Smooth muscle cell (in vitro differentiated cells): ENCODE results near the gene LAMA5. TPM values are rescaled to one million over a fixed set of nuclear protein-coding genes. Genes with fewer than 3 reads are reported as not detected.

Experiments used
- DNase-seq: peaks from one replicate; lab custom pipeline; 2025; ENCODE audit not compliant: unreplicated experiment; lab: John Stamatoyannopoulos, UW
- H2AFZ ChIP-seq: fragments of 200-600 bp; sonication (generic); 2 replicates; pipeline ENCODE4 v1.6.0; 2016; ENCODE audit warnings: antibody characterized with exemption, low read depth, mild to moderate bottlenecking
- H3F3A ChIP-seq: fragments of 200-600 bp; sonication (generic); 2 replicates; pipeline ENCODE4 v1.6.0; 2017; ENCODE audit warnings: antibody characterized with exemption, low read depth
- H3K27ac ChIP-seq: fragments of 200-600 bp; sonication (generic); 2 replicates; pipeline ENCODE4 v1.5.1; 2016; ENCODE audit warnings: low read depth, mild to moderate bottlenecking
- H3K27me3 ChIP-seq: fragments of 200-600 bp; sonication (generic); 2 replicates; pipeline ENCODE4 v1.6.1; 2016; ENCODE audit warnings: low read depth, mild to moderate bottlenecking
- H3K36me3 ChIP-seq: fragments of 200-600 bp; sonication (generic); 2 replicates; pipeline ENCODE4 v1.5.1; 2016; ENCODE audit warnings: low read depth
- H3K4me1 ChIP-seq: fragments of 200-600 bp; sonication (generic); 2 replicates; pipeline ENCODE4 v1.5.1; 2016; ENCODE audit warnings: low read depth
- H3K4me2 ChIP-seq: fragments of 200-600 bp; sonication (generic); 2 replicates; pipeline ENCODE4 v1.6.0; 2016; ENCODE audit warnings: mild to moderate bottlenecking
- H3K4me3 ChIP-seq: fragments of 200-600 bp; sonication (generic); 2 replicates; pipeline ENCODE4 v1.5.1; 2016; ENCODE audit warnings: mild to moderate bottlenecking
- H3K79me2 ChIP-seq: fragments of 200-600 bp; sonication (generic); 2 replicates; pipeline ENCODE4 v1.6.0; 2016; ENCODE audit warnings: low read depth, mild to moderate bottlenecking
- H3K9ac ChIP-seq: fragments of 200-600 bp; sonication (generic); 2 replicates; pipeline ENCODE4 v1.6.0; 2016; ENCODE audit warnings: low read depth
- H3K9me3 ChIP-seq: fragments of 200-600 bp; sonication (generic); replicated peaks from 2 replicates; pipeline ENCODE4 v1.5.1; 2016; ENCODE audit warnings: low read depth
- H4K20me1 ChIP-seq: fragments of 200-600 bp; sonication (generic); 2 replicates; pipeline ENCODE4 v1.6.0; 2016; ENCODE audit warnings: low read depth
- WGBS: methylation state at CpG from one replicate; pipeline ENCODE4 v1.1.7; 2016; ENCODE audit warnings: low lambda C conversion rate; 5-methylcytosine and 5-hydroxymethylcytosine counted together
- polyA plus RNA-seq: library from polyadenylated mRNA; unstranded; fragments of >200 nt; fragmentation: Nextera tagmentation; extraction: Ambion mirVana; gene quantifications from 2 replicates; pipeline ENCODE4 v1.2.1, GENCODE V29; 2016
- total RNA-seq: library from RNA; depleted of rRNA; stranded (reverse); fragments of >200 nt; gene quantifications from 2 replicates; pipeline ENCODE4 v1.2.3, GENCODE V29; 2014
- TF ChIP-seq, protein P1 (sequence below): fragments of 200-600 bp; sonication (generic); IDR thresholded peaks from 2 replicates; pipeline ENCODE4 v1.5.1; 2017; ENCODE audit warnings: borderline replicate concordance, mild to moderate bottlenecking, antibody characterized with exemption; ENCODE audit not compliant: insufficient read depth, poor library complexity, severe bottlenecking

Gene LAMA5
- total and polyA plus RNA-seq, 2 experiments from 2014 or later, result 27.5 to 27.6 TPM

DNA sequence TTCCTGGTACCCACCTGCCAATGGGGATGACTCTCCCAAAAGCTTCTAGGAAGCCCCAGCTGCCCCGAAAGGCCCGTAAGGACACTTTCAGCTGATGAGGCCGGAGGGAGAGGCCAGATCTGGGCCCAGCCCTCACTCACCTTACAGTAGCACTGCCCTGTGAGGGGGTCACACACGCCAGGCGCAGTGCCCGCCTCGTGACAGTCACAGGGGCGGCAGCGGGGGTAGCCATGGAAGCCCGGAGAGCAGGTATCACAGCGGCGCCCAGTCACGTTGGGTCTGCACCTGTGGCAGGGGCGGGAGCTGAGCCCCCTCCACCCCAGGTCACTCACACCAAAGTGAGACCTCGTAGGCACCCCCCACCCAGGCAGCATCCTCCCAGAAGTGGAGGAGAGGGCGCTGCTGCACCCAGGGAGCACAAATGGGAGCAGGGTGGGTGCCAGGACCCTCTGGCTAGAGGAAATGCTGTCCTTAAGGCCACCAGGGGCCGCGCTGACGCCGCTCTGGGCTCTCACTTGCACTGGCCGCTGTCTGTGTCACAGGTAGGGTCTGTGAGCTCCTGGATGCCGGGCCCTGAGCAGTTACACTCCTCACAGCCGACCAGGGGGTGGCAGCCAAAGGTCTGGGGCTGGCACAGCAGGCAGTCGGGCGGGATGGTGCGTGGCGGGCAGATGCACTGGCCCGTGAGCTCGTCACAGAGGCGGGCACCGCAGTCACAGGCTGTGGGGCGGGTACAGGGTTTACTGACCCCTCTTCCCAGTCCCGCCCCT lies 39.2 kb downstream of the LAMA5 start:
- H3K27me3 ChIP-seq, result no peaks in the 10 kb centered on the region
- no peak overlapping the region for H3K4me3 ChIP-seq
- no peaks in the 10 kb centered on the region for H3K4me1 ChIP-seq
- TF ChIP-seq, protein P1, sequence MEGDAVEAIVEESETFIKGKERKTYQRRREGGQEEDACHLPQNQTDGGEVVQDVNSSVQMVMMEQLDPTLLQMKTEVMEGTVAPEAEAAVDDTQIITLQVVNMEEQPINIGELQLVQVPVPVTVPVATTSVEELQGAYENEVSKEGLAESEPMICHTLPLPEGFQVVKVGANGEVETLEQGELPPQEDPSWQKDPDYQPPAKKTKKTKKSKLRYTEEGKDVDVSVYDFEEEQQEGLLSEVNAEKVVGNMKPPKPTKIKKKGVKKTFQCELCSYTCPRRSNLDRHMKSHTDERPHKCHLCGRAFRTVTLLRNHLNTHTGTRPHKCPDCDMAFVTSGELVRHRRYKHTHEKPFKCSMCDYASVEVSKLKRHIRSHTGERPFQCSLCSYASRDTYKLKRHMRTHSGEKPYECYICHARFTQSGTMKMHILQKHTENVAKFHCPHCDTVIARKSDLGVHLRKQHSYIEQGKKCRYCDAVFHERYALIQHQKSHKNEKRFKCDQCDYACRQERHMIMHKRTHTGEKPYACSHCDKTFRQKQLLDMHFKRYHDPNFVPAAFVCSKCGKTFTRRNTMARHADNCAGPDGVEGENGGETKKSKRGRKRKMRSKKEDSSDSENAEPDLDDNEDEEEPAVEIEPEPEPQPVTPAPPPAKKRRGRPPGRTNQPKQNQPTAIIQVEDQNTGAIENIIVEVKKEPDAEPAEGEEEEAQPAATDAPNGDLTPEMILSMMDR, result no peak
- H3F3A ChIP-seq, result no peaks in the 10 kb centered on the region
- H2AFZ ChIP-seq, result no peak overlapping the region
- no peak overlapping the region for H3K4me2 ChIP-seq
- 94% methylated on average over 33 of the region's 33 CpGs for WGBS
- no peak for DNase-seq
- no peak overlapping the region for H3K9ac ChIP-seq
- H3K36me3 ChIP-seq, result no peaks in the 10 kb centered on the region
- no peaks in the 10 kb centered on the region for H4K20me1 ChIP-seq
- no peaks in the 10 kb centered on the region for H3K9me3 ChIP-seq
- no peak overlapping the region for H3K27ac ChIP-seq
- no peaks in the 10 kb centered on the region for H3K79me2 ChIP-seq

DNA sequence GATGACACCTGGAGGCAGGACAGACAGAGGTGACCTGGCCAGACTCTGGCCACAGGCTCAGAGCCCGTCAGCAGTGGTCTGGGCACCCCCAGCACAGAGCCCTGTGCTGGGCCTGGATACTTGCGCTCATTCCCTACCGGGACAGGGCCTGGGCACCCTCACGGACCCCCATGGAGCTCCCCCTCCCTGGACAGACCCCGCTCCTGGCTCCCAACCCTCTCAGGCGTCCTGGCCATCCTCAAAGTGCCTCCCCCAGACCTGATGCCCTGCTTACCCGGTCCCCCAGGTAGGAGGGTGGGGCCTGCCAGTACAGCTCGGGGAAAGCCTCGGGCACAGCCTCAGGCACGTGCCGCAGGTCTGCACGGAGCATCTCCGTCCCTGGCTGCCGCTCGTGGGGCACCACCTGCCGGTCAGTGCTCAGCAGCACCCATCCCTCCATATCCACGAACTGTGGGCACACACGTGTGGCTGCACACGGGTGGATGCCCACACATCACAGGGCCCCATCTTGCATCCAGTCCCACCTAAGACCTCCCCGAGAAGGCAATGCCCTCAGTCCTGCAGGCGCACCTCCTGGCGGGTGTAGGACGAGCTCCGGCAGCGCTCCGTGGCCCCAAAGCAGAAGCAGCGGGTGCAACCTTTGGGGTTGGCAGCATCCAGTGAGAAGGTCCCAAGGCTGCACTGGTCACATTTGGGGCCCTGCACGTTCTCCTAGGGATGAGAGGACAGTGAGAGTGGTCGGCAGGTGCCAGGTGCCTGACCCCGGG lies 40.0 kb downstream of the LAMA5 start:
- TF ChIP-seq, protein P1, result no peak
- Histone ChIP-seq H3K27ac (no peak overlapping the region), H3K27me3 (no peaks in the 10 kb centered on the region), H4K20me1 (no peaks in the 10 kb centered on the region), H3K36me3 (no peaks in the 10 kb centered on the region), H3K4me1 (no peaks in the 10 kb centered on the region), H2AFZ (no peak overlapping the region), H3K9me3 (no peaks in the 10 kb centered on the region), H3F3A (no peaks in the 10 kb centered on the region), H3K4me3 (no peak overlapping the region), H3K79me2 (no peaks in the 10 kb centered on the region), H3K9ac (no peak overlapping the region), H3K4me2 (no peak overlapping the region)
- no peak for DNase-seq
- 90% methylated on average over 26 of the region's 30 CpGs for WGBS

DNA sequence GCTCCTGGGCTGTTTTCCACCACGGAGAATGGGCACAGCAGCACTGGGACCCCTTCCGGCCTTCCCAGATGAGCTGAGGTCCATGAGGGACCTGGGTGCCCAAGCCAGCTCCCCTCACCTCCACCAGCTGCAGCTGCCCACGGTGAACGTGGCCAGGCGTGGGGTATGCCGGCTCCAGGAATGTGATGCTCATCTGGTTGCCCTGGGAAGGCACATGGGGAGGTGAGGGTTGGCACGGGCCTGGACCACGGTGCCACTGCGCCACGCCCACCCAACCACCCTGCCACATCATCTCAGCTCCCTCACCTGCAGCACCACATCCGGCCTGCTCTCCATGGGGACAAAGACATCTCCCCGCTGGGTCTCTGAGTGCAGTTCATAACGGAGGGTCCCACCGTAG lies 40.6 kb downstream of the LAMA5 start:
- no peak overlapping the region for H3K27ac ChIP-seq
- H4K20me1 ChIP-seq, result no peaks in the 10 kb centered on the region
- no peak overlapping the region for H3K4me3 ChIP-seq
- no peaks in the 10 kb centered on the region for H3K36me3 ChIP-seq
- H3K79me2 ChIP-seq, result no peaks in the 10 kb centered on the region
- no peak overlapping the region for H3K9ac ChIP-seq
- H3K9me3 ChIP-seq, result no peaks in the 10 kb centered on the region
- H3K4me2 ChIP-seq, result no peak overlapping the region
- H3K27me3 ChIP-seq, result no peaks in the 10 kb centered on the region
- no peak for DNase-seq
- TF ChIP-seq, protein P1, result no peak
- no peaks in the 10 kb centered on the region for H3K4me1 ChIP-seq
- WGBS, result 92% methylated on average over 12 of the region's 14 CpGs
- H3F3A ChIP-seq, result no peaks in the 10 kb centered on the region
- H2AFZ ChIP-seq, result no peak overlapping the region
